ENCODE results near the gene FN3KRP.

DNA sequence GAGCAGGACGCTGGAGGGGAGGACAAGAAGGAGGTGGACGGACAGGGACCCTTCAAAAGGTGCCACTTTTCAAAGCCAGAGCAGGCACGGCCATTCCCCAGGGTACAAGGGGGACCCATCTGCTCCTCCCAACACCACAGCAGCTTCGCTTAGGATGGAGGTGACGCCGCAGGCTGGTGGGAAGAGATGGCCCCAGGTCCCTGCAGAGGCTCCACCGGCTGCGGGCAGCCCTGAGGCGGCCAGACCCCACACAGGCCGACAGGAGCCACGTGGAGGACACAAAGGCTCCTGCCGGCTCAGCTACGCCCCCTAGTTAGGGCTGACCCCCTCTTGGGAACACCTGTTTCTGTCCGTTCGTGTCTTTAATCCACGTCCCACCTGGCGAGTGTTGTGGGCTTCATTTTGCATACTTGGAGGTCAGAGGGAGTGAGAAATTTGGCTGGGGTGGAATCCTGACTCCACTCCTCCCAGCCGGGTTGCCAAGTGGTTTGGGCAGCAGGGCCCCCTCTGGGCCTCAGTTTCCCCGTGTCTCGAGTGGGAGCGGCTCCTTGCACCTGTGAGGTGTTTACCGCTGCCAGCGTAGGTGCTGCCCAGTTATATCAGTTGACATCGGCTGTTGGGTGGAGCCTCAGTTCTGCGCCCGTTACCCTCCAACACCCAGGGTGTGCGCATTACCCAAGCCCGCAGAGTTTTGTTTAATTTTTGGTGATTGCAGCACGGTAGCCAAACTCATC, 5.8 kb upstream of the FN3KRP start:
- TF ChIP-seq POLR2AphosphoS2 (IDR thresholded peaks at IDR 0.05; ENCODE audit: low read depth, low read length) (no peak), PCBP2 (optimal IDR thresholded peaks at IDR 0.05; ENCODE audit: low read depth, low read length, poor library complexity, severe bottlenecking) (no peak), CCAR2 (optimal IDR thresholded peaks at IDR 0.05; ENCODE audit: low read depth, low read length) (no peak), KLF12 (CRISPR knock-in tag; IDR thresholded peaks at IDR 0.05; ENCODE audit: borderline replicate concordance) (no peak), CENPT (CRISPR knock-in tag; IDR thresholded peaks at IDR 0.05; ENCODE audit: low read depth) (no peak), RXRA (CRISPR knock-in tag; IDR thresholded peaks at IDR 0.05) (no peak), POLR2AphosphoS5 (IDR thresholded peaks at IDR 0.05; ENCODE audit: low read depth, low read length) (no peak), ZNF24 (IDR thresholded peaks at IDR 0.05) (no peak)
